Astrocyte (in vitro differentiated cells and primary cell): ENCODE results near the gene PRDM8. TPM values are rescaled to one million over a fixed set of nuclear protein-coding genes. Genes with fewer than 3 reads are reported as not detected.

ENCODE experiments used
- DNase-seq: peaks from one replicate; pipeline ENCODE4 v3.0.0-alpha.2; 2010; ENCODE audit warnings: low read depth
- FAIRE-seq: peaks from 2 replicates; lab custom pipeline; 2011; peaks lifted over from hg19 to GRCh38; lab: Jason Lieb, UNC
- H2AFZ ChIP-seq: 2 replicates; pipeline ENCODE4 v1.6.0; 2012; ENCODE audit warnings: low read depth, low read length, inconsistent platforms
- H3K27ac ChIP-seq: 2 replicates; pipeline ENCODE4 v1.5.1; 2011; ENCODE audit warnings: low read depth, low read length, inconsistent platforms
- H3K27me3 ChIP-seq: 2 replicates; pipeline ENCODE4 v1.6.0; 2011; ENCODE audit warnings: low read length, inconsistent platforms; ENCODE audit not compliant: insufficient read depth
- H3K36me3 ChIP-seq: 2 replicates; pipeline ENCODE4 v1.5.1; 2011; ENCODE audit warnings: low read length, inconsistent platforms; ENCODE audit not compliant: insufficient read depth
- H3K4me1 ChIP-seq: 2 replicates; pipeline ENCODE4 v1.5.1; 2011; ENCODE audit warnings: low read length, inconsistent platforms; ENCODE audit not compliant: insufficient read depth
- H3K4me2 ChIP-seq: 2 replicates; pipeline ENCODE4 v1.6.0; 2012; ENCODE audit warnings: low read length, inconsistent platforms
- H3K4me3 ChIP-seq: 2 replicates; pipeline ENCODE4 v1.5.1; 2011; ENCODE audit warnings: low read depth, mild to moderate bottlenecking, low read length, inconsistent platforms; ENCODE audit not compliant: insufficient read depth
- H3K79me2 ChIP-seq: 2 replicates; pipeline ENCODE4 v1.6.0; 2012; ENCODE audit warnings: mild to moderate bottlenecking, low read length, inconsistent platforms; ENCODE audit not compliant: insufficient read depth
- H3K9ac ChIP-seq: 2 replicates; pipeline ENCODE4 v1.6.0; 2012; ENCODE audit warnings: mild to moderate bottlenecking, low read length, inconsistent platforms
- H3K9me3 ChIP-seq: 2 replicates; pipeline ENCODE4 v1.5.1; 2012; ENCODE audit warnings: low read depth, mild to moderate bottlenecking, low read length, inconsistent platforms; ENCODE audit not compliant: insufficient read depth
- H4K20me1 ChIP-seq: 2 replicates; pipeline ENCODE4 v1.6.0; 2012; ENCODE audit warnings: low read length, inconsistent platforms; ENCODE audit not compliant: insufficient read depth
- H3K27ac Mint-ChIP-seq: one replicate; pipeline ENCODE4 v1.8.0; 2021; ENCODE audit warnings: mild to moderate bottlenecking, mixed read lengths; ENCODE audit not compliant: unreplicated experiment
- H3K27me3 Mint-ChIP-seq: one replicate; pipeline ENCODE4 v1.8.0; 2021; ENCODE audit warnings: low read depth, mixed read lengths; ENCODE audit not compliant: unreplicated experiment
- H3K36me3 Mint-ChIP-seq: one replicate; pipeline ENCODE4 v1.8.0; 2021; ENCODE audit warnings: low read depth, mixed read lengths; ENCODE audit not compliant: unreplicated experiment
- H3K4me1 Mint-ChIP-seq: one replicate; pipeline ENCODE4 v1.8.0; 2021; ENCODE audit warnings: low read depth, mixed read lengths; ENCODE audit not compliant: unreplicated experiment
- H3K4me3 Mint-ChIP-seq: one replicate; pipeline ENCODE4 v1.8.0; 2021; ENCODE audit warnings: mild to moderate bottlenecking, moderate library complexity, mixed read lengths; ENCODE audit not compliant: unreplicated experiment
- H3K9me3 Mint-ChIP-seq: one replicate; pipeline ENCODE4 v1.8.0; 2021; ENCODE audit warnings: mild to moderate bottlenecking, mixed read lengths; ENCODE audit not compliant: unreplicated experiment
- EZH2 ChIP-seq: IDR thresholded peaks from 2 replicates; pipeline ENCODE4 v1.6.1; 2012; ENCODE audit warnings: mild to moderate bottlenecking, low read length, inconsistent platforms; ENCODE audit not compliant: insufficient read depth
- total RNA-seq: library from RNA; stranded (reverse); gene quantifications from 2 replicates; pipeline ENCODE4 v1.2.1, GENCODE V29; 2021
- TF ChIP-seq, protein P1 (sequence below): IDR thresholded peaks from 2 replicates; pipeline ENCODE4 v1.5.1; 2011; ENCODE audit warnings: low read depth, mild to moderate bottlenecking, inconsistent platforms, low read length, moderate library complexity; ENCODE audit not compliant: insufficient read depth

The PRDM8 gene
- total RNA-seq, 1 donor from 2014 or later: 0.25 TPM

DNA sequence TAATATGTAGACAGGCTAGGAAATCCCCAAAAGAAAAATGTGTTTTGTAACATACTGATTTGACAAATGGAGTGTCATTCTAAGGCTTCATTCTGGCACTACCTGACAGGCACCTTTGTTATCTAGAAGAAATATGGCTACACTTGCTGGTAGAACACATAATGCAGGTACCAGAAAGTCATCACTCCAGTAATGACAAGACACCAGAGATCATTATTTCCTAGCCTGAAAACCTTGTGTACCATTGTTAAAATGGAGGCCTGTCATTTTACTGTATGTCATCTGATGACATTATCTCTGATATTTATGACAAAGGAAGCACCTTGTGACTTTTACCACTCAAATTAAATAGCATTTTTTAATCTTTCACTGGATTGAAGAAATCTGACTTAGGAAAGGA lies 55.6 kb downstream of the PRDM8 start:
- Mint-ChIP-seq H3K4me3 (no peak overlapping the region), H3K27ac (no peak overlapping the region), H3K4me1 (no peaks in the 10 kb centered on the region), H3K36me3 (no peaks in the 10 kb centered on the region), H3K27me3 (peaks cover 7% of the 10 kb centered on the region), H3K9me3 (no peaks in the 10 kb centered on the region)
- FAIRE-seq: peak; percentile 56
- no peak for DNase-seq
- no peak overlapping the region for H3K9ac ChIP-seq
- H3K79me2 ChIP-seq: no peaks in the 10 kb centered on the region
- H3K4me2 ChIP-seq: no peak overlapping the region
- no peaks in the 10 kb centered on the region for H3K27me3 ChIP-seq
- H3K36me3 ChIP-seq: no peaks in the 10 kb centered on the region
- no peak overlapping the region for H2AFZ ChIP-seq
- TF ChIP-seq EZH2: no peak
- TF ChIP-seq, protein P1, sequence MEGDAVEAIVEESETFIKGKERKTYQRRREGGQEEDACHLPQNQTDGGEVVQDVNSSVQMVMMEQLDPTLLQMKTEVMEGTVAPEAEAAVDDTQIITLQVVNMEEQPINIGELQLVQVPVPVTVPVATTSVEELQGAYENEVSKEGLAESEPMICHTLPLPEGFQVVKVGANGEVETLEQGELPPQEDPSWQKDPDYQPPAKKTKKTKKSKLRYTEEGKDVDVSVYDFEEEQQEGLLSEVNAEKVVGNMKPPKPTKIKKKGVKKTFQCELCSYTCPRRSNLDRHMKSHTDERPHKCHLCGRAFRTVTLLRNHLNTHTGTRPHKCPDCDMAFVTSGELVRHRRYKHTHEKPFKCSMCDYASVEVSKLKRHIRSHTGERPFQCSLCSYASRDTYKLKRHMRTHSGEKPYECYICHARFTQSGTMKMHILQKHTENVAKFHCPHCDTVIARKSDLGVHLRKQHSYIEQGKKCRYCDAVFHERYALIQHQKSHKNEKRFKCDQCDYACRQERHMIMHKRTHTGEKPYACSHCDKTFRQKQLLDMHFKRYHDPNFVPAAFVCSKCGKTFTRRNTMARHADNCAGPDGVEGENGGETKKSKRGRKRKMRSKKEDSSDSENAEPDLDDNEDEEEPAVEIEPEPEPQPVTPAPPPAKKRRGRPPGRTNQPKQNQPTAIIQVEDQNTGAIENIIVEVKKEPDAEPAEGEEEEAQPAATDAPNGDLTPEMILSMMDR: no peak
- no peaks in the 10 kb centered on the region for H3K4me1 ChIP-seq
- no peaks in the 10 kb centered on the region for H4K20me1 ChIP-seq
- no peak overlapping the region for H3K4me3 ChIP-seq
- H3K9me3 ChIP-seq: no peaks in the 10 kb centered on the region
- no peak overlapping the region for H3K27ac ChIP-seq

DNA sequence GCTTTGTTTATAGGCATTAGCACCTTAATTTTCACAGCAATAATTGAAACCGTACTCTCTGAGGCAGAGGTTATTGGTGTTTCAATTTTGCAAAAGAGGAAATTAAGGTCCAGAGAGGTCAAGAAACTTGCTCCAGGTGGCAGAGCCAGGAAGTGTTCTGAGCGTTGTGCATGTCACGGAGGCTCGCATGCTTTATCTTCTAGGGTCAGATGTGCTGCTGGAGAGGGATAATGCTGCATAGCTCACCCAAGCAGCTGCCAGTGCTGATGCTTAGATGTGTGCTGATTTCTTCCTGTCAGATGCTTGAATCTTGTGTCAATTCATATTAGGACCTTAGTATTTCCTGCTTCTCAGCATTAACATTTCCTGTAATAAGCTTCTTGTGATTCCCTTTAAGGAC lies 56.2 kb downstream of the PRDM8 start:
- H2AFZ ChIP-seq: no peak overlapping the region
- H3K4me2 ChIP-seq: no peak overlapping the region
- H3K9me3 ChIP-seq: no peaks in the 10 kb centered on the region
- TF ChIP-seq, protein P1: no peak
- no peak for TF ChIP-seq EZH2
- no peak overlapping the region for H3K4me3 Mint-ChIP-seq
- DNase-seq (no peak), FAIRE-seq (no peak)
- H3K36me3 Mint-ChIP-seq: no peaks in the 10 kb centered on the region
- H3K4me1 ChIP-seq: no peaks in the 10 kb centered on the region
- H3K36me3 ChIP-seq: no peaks in the 10 kb centered on the region
- H3K27me3 Mint-ChIP-seq: peaks cover 7% of the 10 kb centered on the region
- H3K27ac Mint-ChIP-seq: no peak overlapping the region
- H3K27me3 ChIP-seq: no peaks in the 10 kb centered on the region
- H4K20me1 ChIP-seq: no peaks in the 10 kb centered on the region
- H3K27ac ChIP-seq: no peak overlapping the region
- no peaks in the 10 kb centered on the region for H3K4me1 Mint-ChIP-seq
- no peak overlapping the region for H3K4me3 ChIP-seq
- no peaks in the 10 kb centered on the region for H3K9me3 Mint-ChIP-seq
- no peak overlapping the region for H3K9ac ChIP-seq
- H3K79me2 ChIP-seq: no peaks in the 10 kb centered on the region

Other genes with a start within 250 kb of the PRDM8 start
- 29.8 and 34.7 TPM in 2 replicates for gene ANTXR2, start 124.3 kb upstream of the PRDM8 start, total RNA-seq
- 2.1 and 2.4 TPM in 2 replicates for gene FGF5, start 69.2 kb downstream of the PRDM8 start, total RNA-seq
- not detected in 2 replicates for gene CFAP299, start 138.2 kb downstream of the PRDM8 start, total RNA-seq